GM20000 (cell line): ENCODE data around the gene C1orf21.

Experiments used
- DNase-seq: peaks from one replicate; pipeline ENCODE4 v3.0.0; 2012; ENCODE audit warnings: low spot score
- TF ChIP-seq, protein P1 (sequence below): IDR thresholded peaks from 2 replicates; pipeline ENCODE4 v1.5.1; 2012; ENCODE audit warnings: mild to moderate bottlenecking, control low read depth; ENCODE audit errors: extremely low read depth, missing control alignments

Gene C1orf21

DNA sequence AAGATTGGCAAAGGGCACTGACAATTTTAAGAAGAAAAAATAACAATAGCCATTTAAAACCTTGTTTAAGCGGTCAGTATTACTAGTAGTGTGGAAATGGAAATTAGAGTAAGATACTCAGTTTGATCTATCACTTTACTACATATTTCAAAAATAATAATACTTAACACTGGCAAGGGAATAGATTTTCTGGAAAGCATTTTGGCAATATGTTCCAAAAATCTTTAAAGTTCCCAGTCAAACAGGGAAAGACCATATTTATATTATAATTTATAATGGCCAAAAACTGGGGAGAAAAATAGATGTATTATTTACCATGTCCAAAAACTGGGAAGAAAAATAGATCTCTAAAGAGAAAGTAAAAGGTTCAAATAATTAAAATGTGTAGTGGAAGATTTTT is 28.6 kb upstream of the C1orf21 start:
- TF ChIP-seq, protein P1, sequence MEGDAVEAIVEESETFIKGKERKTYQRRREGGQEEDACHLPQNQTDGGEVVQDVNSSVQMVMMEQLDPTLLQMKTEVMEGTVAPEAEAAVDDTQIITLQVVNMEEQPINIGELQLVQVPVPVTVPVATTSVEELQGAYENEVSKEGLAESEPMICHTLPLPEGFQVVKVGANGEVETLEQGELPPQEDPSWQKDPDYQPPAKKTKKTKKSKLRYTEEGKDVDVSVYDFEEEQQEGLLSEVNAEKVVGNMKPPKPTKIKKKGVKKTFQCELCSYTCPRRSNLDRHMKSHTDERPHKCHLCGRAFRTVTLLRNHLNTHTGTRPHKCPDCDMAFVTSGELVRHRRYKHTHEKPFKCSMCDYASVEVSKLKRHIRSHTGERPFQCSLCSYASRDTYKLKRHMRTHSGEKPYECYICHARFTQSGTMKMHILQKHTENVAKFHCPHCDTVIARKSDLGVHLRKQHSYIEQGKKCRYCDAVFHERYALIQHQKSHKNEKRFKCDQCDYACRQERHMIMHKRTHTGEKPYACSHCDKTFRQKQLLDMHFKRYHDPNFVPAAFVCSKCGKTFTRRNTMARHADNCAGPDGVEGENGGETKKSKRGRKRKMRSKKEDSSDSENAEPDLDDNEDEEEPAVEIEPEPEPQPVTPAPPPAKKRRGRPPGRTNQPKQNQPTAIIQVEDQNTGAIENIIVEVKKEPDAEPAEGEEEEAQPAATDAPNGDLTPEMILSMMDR = no peak

DNA sequence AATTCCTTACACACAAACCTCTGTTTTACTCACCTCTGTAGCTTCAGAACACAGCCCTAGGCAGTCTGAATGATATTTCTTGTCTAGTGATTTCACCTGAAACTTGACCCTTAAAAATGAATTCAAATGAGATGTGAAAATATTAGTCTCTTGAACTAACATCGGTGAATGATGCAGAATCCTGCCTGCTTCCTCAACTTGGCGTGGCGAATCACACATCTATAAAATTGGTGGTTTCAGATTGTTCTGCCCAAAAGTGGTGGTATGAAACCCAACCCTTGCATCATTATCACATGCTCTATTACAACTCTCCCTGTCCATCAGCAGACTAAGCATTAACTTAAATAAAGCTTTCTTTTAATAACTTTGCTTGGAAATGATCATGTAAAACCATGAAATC is 26.9 kb upstream of the C1orf21 start:
- TF ChIP-seq, protein P1 = no peak
- DNase-seq = no peak

More for the DNA sequence above, 28.6 kb upstream of the C1orf21 start:
- DNase-seq = no peak

DNA sequence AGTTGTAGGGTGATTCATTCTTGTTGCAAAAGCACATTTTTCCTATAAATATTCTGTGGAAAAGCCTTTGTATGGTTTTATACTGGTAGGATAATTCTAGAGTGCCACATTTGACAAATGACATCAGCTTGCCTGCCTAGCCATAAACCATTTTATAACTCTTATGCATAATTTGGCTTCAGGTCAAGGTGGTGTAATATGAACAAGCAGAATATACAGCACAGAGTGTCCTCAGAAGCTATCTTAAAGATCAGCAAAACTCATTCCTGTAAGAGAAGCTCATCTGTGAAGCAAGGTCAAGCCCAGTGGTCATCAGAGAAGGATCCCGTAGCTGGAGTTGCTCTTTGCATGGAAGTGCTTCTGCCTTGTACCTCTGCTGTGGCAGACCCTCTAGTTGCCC is 24.0 kb upstream of the C1orf21 start:
- DNase-seq = no peak
- TF ChIP-seq, protein P1 = no peak

GRCh38 chr1:184365699-184366098 is 21.1 kb upstream of the C1orf21 start:
- no peak for DNase-seq
- TF ChIP-seq, protein P1 = no peak

- TF ChIP-seq, protein P1 = no peak
- no peak for DNase-seq
Observed at GRCh38 chr1:184366997-184367396, 19.8 kb upstream of the C1orf21 start.

DNA sequence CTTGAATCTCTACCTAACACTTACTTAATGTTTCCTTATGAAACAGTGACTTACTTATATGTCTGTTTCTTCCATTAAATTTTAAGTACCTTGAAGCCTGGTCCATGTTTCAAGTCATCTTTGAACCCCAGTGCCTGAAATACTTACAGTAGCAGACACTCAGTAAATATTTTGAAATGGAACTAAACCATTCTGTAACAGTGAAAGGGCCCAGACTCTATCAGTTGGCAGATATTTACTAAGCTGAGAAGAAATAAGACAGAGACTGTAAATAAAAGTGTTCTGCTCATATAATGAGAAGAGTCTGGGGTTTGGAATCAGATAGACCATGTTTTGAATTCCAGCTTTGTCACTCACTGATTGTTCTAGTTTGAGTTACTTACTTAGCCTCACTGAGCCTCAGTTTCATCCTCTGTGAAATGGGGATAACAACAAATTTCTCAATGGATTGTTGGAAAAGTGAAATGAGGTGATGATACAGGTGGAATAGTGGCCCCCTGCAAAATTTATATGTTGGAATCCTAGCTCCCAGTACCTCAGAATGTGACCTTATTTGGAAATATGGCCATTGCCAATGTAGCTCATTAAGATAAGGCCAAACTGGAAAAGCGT is 19.3 kb upstream of the C1orf21 start:
- TF ChIP-seq, protein P1 = no peak
- DNase-seq = no peak

DNA sequence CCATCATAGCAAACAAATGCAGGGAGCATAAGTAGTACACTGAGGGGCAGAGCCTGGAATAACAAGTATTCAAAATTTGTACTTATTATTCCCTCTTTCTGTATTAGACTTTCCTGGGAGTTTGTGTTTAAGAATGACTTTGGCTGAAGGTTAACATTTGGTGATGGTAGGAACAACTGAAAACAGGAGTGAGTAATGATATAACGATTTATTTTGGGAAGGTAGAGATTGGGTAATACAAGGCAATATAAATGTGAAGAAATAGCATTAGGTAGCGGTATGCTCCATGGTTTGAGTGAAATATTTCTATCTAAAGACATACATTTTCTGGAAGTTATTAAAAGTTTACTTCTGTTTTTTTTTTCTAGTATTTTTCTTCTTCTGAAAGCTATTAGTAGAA is 18.5 kb upstream of the C1orf21 start:
- DNase-seq = no peak

More for the DNA sequence above, 18.5 kb upstream of the C1orf21 start:
- TF ChIP-seq, protein P1 = no peak
